GM12878 (cell line): Measurements from ENCODE around the gene CACNA1S. TPM values are rescaled to one million over a fixed set of nuclear protein-coding genes. Genes with fewer than 3 reads are reported as not detected.

Source experiments
- ATAC-seq: fragments of 200-7000 bp; cut with Tn5 transposase; 3 replicates; pipeline ENCODE4 v1.9.1; 2020; ENCODE audit warnings: mild to moderate bottlenecking, moderate library complexity
- BruUV-seq: library from RNA; stranded (reverse); fragments of 400-500 nt; replicated peaks from 2 replicates; lab custom pipeline; 2021; lab: Mats Ljungman, UMichigan
- CTCF ChIA-PET: fragments of 300-600 bp; sonication (Branson Sonifier 250); formaldehyde crosslinking; extraction: SDS; loops from one replicate; lab custom pipeline; 2021; ENCODE audit warnings: inconsistent platforms; lab: Yijun Ruan, JAX
- POLR2A ChIA-PET: fragments of 350-600 bp; formaldehyde crosslinking; extraction: SDS; loops from one replicate; lab custom pipeline; 2021; ENCODE audit warnings: inconsistent platforms; lab: Charles Lee
- RAD21 ChIA-PET: fragments of 300-600 bp; sonication (Branson Sonifier 250); formaldehyde crosslinking; loops from one replicate; lab custom pipeline; 2023; ENCODE audit warnings: antibody characterized with exemption; ENCODE audit not compliant: unreplicated experiment; lab: Charles Lee
- SMC1A ChIA-PET: fragments of 300-600 bp; sonication (Branson Sonifier 250); formaldehyde crosslinking; loops from one replicate; lab custom pipeline; 2023; ENCODE audit not compliant: unreplicated experiment, uncharacterized antibody; lab: Charles Lee
- DNase-seq: peaks from one replicate; pipeline ENCODE4 v3.0.0-alpha.2; 2011; ENCODE audit warnings: low read depth, low spot score
- FAIRE-seq: peaks from 3 replicates; lab custom pipeline; 2011; peaks lifted over from hg19 to GRCh38; lab: Jason Lieb, UNC
- H2AFZ ChIP-seq: 2 replicates; pipeline ENCODE4 v1.6.0; 2011; ENCODE audit warnings: low read depth, low read length, control low read depth; ENCODE audit not compliant: control insufficient read depth
- H3K27ac ChIP-seq: 2 replicates; pipeline ENCODE4 v1.5.1; 2011; ENCODE audit warnings: control low read depth; ENCODE audit not compliant: control insufficient read depth, insufficient read depth
- H3K27me3 ChIP-seq, 2 experiments: replicated peaks in 1 of 2; 2 replicates each; pipeline versions ENCODE4 v1.6.0 to v1.6.1; 2011; ENCODE audit warnings: low read length in 1 of 2; ENCODE audit not compliant: control insufficient read depth in 2 of 2, insufficient read depth in 2 of 2
- H3K36me3 ChIP-seq, 2 experiments: 2 replicates each; pipeline ENCODE4 v1.5.1; 2011; ENCODE audit warnings: low read length in 1 of 2; ENCODE audit not compliant: control insufficient read depth in 2 of 2, insufficient read depth in 2 of 2
- H3K4me1 ChIP-seq: 2 replicates; pipeline ENCODE4 v1.6.1; 2011; ENCODE audit warnings: mild to moderate bottlenecking, low read length, moderate library complexity, mixed read lengths; ENCODE audit not compliant: control insufficient read depth, insufficient read depth
- H3K4me2 ChIP-seq: 2 replicates; pipeline ENCODE4 v1.6.0; 2011; ENCODE audit warnings: control low read depth; ENCODE audit not compliant: control insufficient read depth, insufficient read depth
- H3K4me3 ChIP-seq: fragments of 200-600 bp; sonication (generic); 2 replicates; pipeline ENCODE4 v1.5.1; 2016
- H3K79me2 ChIP-seq: 2 replicates; pipeline ENCODE4 v1.6.0; 2011; ENCODE audit warnings: low read length; ENCODE audit not compliant: control insufficient read depth, insufficient read depth
- H3K9ac ChIP-seq: 2 replicates; pipeline ENCODE4 v1.8.0; 2011; ENCODE audit warnings: low read length, control low read depth, mixed read lengths; ENCODE audit not compliant: control insufficient read depth, insufficient read depth
- H3K9me3 ChIP-seq: replicated peaks from 3 replicates; pipeline ENCODE4 v1.5.1; 2011; ENCODE audit warnings: mild to moderate bottlenecking, low read length; ENCODE audit not compliant: control insufficient read depth, insufficient read depth
- H4K20me1 ChIP-seq: 2 replicates; pipeline ENCODE4 v1.6.0; 2011; ENCODE audit not compliant: control insufficient read depth, insufficient read depth
- CBFB ChIP-seq: IDR thresholded peaks from 2 replicates; pipeline ENCODE4 v1.6.1; 2016; ENCODE audit warnings: antibody characterized with exemption, low read depth
- ETV6 ChIP-seq, 2 experiments: fragments of 450-650 bp in 1 of 2; IDR thresholded peaks in 1 of 2; conservative IDR thresholded peaks in 1 of 2; 2 replicates each; pipeline ENCODE4 v1.6.1; 2014; ENCODE audit warnings: antibody characterized with exemption in 1 of 2, borderline replicate concordance in 1 of 2, low read depth in 1 of 2, mild to moderate bottlenecking in 1 of 2, moderate library complexity in 1 of 2
- IKZF2 ChIP-seq, 2 experiments: fragments of 450-650 bp; IDR thresholded peaks; 2 replicates each; pipeline ENCODE4 v1.6.1; 2017; ENCODE audit warnings: mild to moderate bottlenecking in 2 of 2, moderate library complexity in 2 of 2
- NR2F1 ChIP-seq: fragments of 450-650 bp; conservative IDR thresholded peaks from 2 replicates; pipeline ENCODE4 v1.6.1; 2017; ENCODE audit warnings: mild to moderate bottlenecking
- PAX8 ChIP-seq: fragments of 450-650 bp; IDR thresholded peaks from 2 replicates; pipeline ENCODE4 v1.6.1; 2017; ENCODE audit warnings: mild to moderate bottlenecking, moderate library complexity
- RFX5 ChIP-seq: IDR thresholded peaks from 2 replicates; pipeline ENCODE4 v1.6.1; 2011; ENCODE audit warnings: low read depth, low read length, improper control_type of control experiment
- ZNF207 ChIP-seq: fragments of 450-650 bp; IDR thresholded peaks from 2 replicates; pipeline ENCODE4 v1.6.1; 2014; ENCODE audit warnings: antibody characterized with exemption, mild to moderate bottlenecking, borderline replicate concordance
- ZNF217 ChIP-seq: fragments of 450-650 bp; IDR thresholded peaks from 2 replicates; pipeline ENCODE4 v1.6.1; 2017; ENCODE audit warnings: antibody characterized with exemption, mild to moderate bottlenecking
- ZNF384 ChIP-seq: IDR thresholded peaks from 2 replicates; pipeline ENCODE4 v1.6.1; 2012; ENCODE audit warnings: low read depth, mild to moderate bottlenecking, low read length, improper control_type of control experiment, borderline replicate concordance
- WGBS: methylation state at CpG from one replicate; pipeline ENCODE4 v1.1.6; 2016; ENCODE audit warnings: low lambda C conversion rate; ENCODE audit not compliant: insufficient replicate concordance, insufficient coverage; ENCODE audit errors: missing lambda C conversion rate; 5-methylcytosine and 5-hydroxymethylcytosine counted together
- in situ Hi-C: fragments of 300-500 bp; cut with MboI; formaldehyde crosslinking; loops from 9 replicates; pipeline ENCODE4 v1.14.3; 2018; ENCODE audit warnings: mixed read lengths
- intact Hi-C: fragments of 100-400 bp; cut with micrococcal nuclease; formaldehyde crosslinking; loops from one replicate; pipeline ENCODE4 v1.14.2; 2022; ENCODE audit not compliant: unreplicated experiment
- polyA plus RNA-seq, 11 experiments: library from polyadenylated mRNA; depleted of rRNA in 4 of 11; unstranded in 6 of 11; stranded (reverse) in 5 of 11; fragments of >200 nt; fragmentation: Nextera tagmentation in 4 of 11; fragmentation: Illumina TruSeq in 1 of 11; extraction: Ambion mirVana in 4 of 11; extraction: Trizol in 1 of 11; gene quantifications; 1 replicate in 1 of 11; 2 replicates in 10 of 11; pipeline versions ENCODE4 v1.2.1 to v1.2.3, GENCODE V29; 2011 to 2016; ENCODE audit warnings: inconsistent platforms in 2 of 11, missing spikeins in 2 of 11, low read depth in 1 of 11
- total RNA-seq, 4 experiments: library from RNA; depleted of rRNA in 3 of 4; stranded (reverse); fragments of >200 nt in 3 of 4; fragmentation: Illumina TruSeq in 1 of 4; extraction: Trizol in 1 of 4; gene quantifications; 2 replicates each; pipeline versions ENCODE4 v1.2.1 to v1.2.3, GENCODE V29; 2013 to 2021
- TF ChIP-seq, protein P1 (sequence below): fragments of 450-650 bp; IDR thresholded peaks from 2 replicates; pipeline ENCODE4 v1.6.1; 2017; ENCODE audit warnings: low read depth, mild to moderate bottlenecking, moderate library complexity
- TF ChIP-seq, protein P2 (sequence below): fragments of 450-650 bp; IDR thresholded peaks from 2 replicates; pipeline ENCODE4 v1.6.1; 2018; ENCODE audit warnings: mild to moderate bottlenecking, low read depth, moderate library complexity; ENCODE audit not compliant: partially characterized antibody
- TF ChIP-seq, protein P3 (sequence below), 3 experiments: IDR thresholded peaks in 2 of 3; conservative IDR thresholded peaks in 1 of 3; 2 replicates each; pipeline ENCODE4 v1.5.1; 2011; ENCODE audit warnings: low read depth in 3 of 3, low read length in 3 of 3, mild to moderate bottlenecking in 3 of 3, control low read depth in 2 of 3, moderate library complexity in 2 of 3, inconsistent platforms in 1 of 3, mixed read lengths in 1 of 3; ENCODE audit not compliant: control insufficient read depth in 2 of 3, insufficient read depth in 1 of 3; ENCODE audit errors: extremely low read depth in 1 of 3
- TF ChIP-seq, protein P4 (sequence below): fragments of 450-650 bp; IDR thresholded peaks from 2 replicates; pipeline ENCODE4 v1.6.1; 2016; ENCODE audit warnings: mild to moderate bottlenecking

CACNA1S gene
- total and polyA plus RNA-seq, 10 of the 15 experiments (the other 5 are each of a cell fraction or from before 2014, with no cell fraction given): under 0.01 to 0.04 (median 0.02) TPM; not detected in 6

DNA sequence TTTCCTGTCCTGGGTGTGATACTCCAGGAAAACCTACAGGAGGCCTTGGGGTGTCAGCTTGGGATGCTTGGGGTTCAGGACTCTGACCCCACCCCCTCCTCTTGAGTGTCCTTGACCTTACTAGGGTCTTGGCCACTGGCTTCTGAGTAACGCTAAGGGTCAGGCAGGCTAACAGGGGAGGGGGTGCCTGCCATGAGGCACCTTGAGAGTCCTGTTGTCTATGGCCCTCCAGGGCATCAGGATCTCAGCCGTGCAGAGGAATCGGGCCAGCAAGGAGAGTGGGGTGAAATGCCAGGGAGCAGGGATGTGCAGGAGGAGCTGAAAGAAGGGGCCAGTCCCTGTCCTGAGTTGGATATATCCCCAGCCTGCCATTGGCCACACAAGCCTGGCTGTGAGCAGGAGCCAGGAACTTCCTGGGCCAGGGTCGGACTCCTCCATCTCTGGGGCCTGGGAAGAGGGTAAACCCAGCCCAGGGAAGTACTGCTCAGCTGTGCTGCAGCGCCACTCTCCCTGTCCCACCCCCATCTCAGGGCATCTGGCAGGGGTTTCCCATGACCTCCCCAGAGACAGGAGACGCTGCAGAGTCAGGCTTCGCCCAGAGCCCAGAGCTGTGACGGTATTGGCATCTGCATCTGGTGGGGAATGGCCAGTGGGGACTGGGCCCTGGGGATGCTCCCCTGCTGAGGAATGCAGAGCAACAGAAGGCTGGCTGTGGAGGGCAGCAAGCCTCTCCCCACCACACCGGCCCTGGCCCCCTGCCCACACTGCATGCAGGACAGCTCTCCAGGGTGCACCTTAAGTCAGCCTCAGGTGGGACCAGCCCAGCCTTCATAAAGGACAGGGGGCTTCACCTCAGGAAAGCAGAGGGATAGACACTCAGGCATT, 95.0 kb downstream of the CACNA1S start:
- ChIA-PET CTCF (interaction anchor here (1.5 to 16.7 kb wide), 8 partner anchors 9 to 138 kb away, joined by 3 to 250 read pairs (median 24); no protein-coding TSS in a partner anchor), SMC1A (interaction anchor here (1.8 to 4.7 kb wide), 5 partner anchors 10 to 214 kb away, joined by 4 to 43 read pairs (median 18); no protein-coding TSS in a partner anchor), POLR2A (interaction anchor here (0.8 to 4.1 kb wide), 6 partner anchors 8 to 242 kb away, joined by 3 to 26 read pairs (median 4); no protein-coding TSS in a partner anchor), RAD21 (interaction anchor here (0.8 to 15.8 kb wide), 7 partner anchors 9 to 389 kb away, joined by 3 to 239 read pairs (median 4); partner anchors contain the start of gene KIF21B)
- peak overlapping the region; percentile 24; the same call in 1 of the 2 replicates for H3K4me3 ChIP-seq
- peak overlapping the region; percentile 35; the same call in 1 of the 2 replicates for H3K9ac ChIP-seq
- H3K4me2 ChIP-seq: peak overlapping the region; percentile 68
- H2AFZ ChIP-seq: no peak overlapping the region
- ATAC-seq (peak; percentile 53), DNase-seq (no peak), FAIRE-seq (no peak)
- H3K9me3 ChIP-seq: no peaks in the 10 kb centered on the region
- H3K36me3 ChIP-seq: no peaks in the 10 kb centered on the region; a peak in 1 of 4 replicates
- H3K27ac ChIP-seq: no peak overlapping the region
- 37% methylated on average over 9 of the region's 9 CpGs for WGBS
- intact Hi-C loops (no loop called here), in situ Hi-C loops (no loop called here)
- H3K4me1 ChIP-seq: peaks cover 61% of the 10 kb centered on the region
- no peaks in the 10 kb centered on the region for H3K27me3 ChIP-seq
- peaks cover 48% of the 10 kb centered on the region for H3K79me2 ChIP-seq
- BruUV-seq: no TSS peak
- no peaks in the 10 kb centered on the region for H4K20me1 ChIP-seq
- no peak for TF ChIP-seq ETV6 (conservative IDR thresholded peaks at IDR 0.05 in 1 of 2, IDR thresholded peaks at IDR 0.05 in 1 of 2; ENCODE audit: borderline replicate concordance in 1 of 2, low read depth in 1 of 2)
- TF ChIP-seq, protein P1, sequence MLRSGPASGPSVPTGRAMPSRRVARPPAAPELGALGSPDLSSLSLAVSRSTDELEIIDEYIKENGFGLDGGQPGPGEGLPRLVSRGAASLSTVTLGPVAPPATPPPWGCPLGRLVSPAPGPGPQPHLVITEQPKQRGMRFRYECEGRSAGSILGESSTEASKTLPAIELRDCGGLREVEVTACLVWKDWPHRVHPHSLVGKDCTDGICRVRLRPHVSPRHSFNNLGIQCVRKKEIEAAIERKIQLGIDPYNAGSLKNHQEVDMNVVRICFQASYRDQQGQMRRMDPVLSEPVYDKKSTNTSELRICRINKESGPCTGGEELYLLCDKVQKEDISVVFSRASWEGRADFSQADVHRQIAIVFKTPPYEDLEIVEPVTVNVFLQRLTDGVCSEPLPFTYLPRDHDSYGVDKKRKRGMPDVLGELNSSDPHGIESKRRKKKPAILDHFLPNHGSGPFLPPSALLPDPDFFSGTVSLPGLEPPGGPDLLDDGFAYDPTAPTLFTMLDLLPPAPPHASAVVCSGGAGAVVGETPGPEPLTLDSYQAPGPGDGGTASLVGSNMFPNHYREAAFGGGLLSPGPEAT: peak; percentile 60; the same call in 1 of the 2 replicates
- no peak for TF ChIP-seq ZNF217
- no peak for TF ChIP-seq CBFB
- TF ChIP-seq, protein P2, sequence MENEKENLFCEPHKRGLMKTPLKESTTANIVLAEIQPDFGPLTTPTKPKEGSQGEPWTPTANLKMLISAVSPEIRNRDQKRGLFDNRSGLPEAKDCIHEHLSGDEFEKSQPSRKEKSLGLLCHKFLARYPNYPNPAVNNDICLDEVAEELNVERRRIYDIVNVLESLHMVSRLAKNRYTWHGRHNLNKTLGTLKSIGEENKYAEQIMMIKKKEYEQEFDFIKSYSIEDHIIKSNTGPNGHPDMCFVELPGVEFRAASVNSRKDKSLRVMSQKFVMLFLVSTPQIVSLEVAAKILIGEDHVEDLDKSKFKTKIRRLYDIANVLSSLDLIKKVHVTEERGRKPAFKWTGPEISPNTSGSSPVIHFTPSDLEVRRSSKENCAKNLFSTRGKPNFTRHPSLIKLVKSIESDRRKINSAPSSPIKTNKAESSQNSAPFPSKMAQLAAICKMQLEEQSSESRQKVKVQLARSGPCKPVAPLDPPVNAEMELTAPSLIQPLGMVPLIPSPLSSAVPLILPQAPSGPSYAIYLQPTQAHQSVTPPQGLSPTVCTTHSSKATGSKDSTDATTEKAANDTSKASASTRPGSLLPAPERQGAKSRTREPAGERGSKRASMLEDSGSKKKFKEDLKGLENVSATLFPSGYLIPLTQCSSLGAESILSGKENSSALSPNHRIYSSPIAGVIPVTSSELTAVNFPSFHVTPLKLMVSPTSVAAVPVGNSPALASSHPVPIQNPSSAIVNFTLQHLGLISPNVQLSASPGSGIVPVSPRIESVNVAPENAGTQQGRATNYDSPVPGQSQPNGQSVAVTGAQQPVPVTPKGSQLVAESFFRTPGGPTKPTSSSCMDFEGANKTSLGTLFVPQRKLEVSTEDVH: no peak
- TF ChIP-seq ZNF384: no peak
- 0 out of 2 replicates have a peak, but pooled peaks have one; percentile 28 for TF ChIP-seq NR2F1
- TF ChIP-seq, protein P3, sequence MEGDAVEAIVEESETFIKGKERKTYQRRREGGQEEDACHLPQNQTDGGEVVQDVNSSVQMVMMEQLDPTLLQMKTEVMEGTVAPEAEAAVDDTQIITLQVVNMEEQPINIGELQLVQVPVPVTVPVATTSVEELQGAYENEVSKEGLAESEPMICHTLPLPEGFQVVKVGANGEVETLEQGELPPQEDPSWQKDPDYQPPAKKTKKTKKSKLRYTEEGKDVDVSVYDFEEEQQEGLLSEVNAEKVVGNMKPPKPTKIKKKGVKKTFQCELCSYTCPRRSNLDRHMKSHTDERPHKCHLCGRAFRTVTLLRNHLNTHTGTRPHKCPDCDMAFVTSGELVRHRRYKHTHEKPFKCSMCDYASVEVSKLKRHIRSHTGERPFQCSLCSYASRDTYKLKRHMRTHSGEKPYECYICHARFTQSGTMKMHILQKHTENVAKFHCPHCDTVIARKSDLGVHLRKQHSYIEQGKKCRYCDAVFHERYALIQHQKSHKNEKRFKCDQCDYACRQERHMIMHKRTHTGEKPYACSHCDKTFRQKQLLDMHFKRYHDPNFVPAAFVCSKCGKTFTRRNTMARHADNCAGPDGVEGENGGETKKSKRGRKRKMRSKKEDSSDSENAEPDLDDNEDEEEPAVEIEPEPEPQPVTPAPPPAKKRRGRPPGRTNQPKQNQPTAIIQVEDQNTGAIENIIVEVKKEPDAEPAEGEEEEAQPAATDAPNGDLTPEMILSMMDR (IDR thresholded peaks at IDR 0.05 in 2 of 3, conservative IDR thresholded peaks at IDR 0.05 in 1 of 3; ENCODE audit: control insufficient read depth in 2 of 3, extremely low read depth in 1 of 3, insufficient read depth in 1 of 3, low read depth in 3 of 3, low read length in 3 of 3): peak in 1 of 3 experiments; percentile 17; a peak in 1 of 6 replicates
- no peak for TF ChIP-seq PAX8
- TF ChIP-seq ZNF207: no peak
- TF ChIP-seq, protein P4, sequence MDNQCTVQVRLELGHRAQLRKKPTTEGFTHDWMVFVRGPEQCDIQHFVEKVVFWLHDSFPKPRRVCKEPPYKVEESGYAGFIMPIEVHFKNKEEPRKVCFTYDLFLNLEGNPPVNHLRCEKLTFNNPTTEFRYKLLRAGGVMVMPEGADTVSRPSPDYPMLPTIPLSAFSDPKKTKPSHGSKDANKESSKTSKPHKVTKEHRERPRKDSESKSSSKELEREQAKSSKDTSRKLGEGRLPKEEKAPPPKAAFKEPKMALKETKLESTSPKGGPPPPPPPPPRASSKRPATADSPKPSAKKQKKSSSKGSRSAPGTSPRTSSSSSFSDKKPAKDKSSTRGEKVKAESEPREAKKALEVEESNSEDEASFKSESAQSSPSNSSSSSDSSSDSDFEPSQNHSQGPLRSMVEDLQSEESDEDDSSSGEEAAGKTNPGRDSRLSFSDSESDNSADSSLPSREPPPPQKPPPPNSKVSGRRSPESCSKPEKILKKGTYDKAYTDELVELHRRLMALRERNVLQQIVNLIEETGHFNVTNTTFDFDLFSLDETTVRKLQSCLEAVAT: peak; percentile 76
- 0 out of 2 replicates have a peak, but pooled peaks have one; percentile 26 for TF ChIP-seq RFX5
- TF ChIP-seq IKZF2 (IDR thresholded peaks at IDR 0.05): peak; percentile 16 to 37; a peak in 1 of 4 replicates
